Thyroid gland (tissue), 4 donors: Measurements from ENCODE around the gene TTC33.

Experiments
- CTCF ChIP-seq, 6 experiments: fragments of 200-600 bp in 3 of 6; fragments of 450-650 bp in 3 of 6; sonication (generic) in 3 of 6; IDR thresholded peaks; one replicate each; pipeline ENCODE4 v1.5.1; 2016 to 2019; ENCODE audit warnings: antibody characterized with exemption in 6 of 6, mild to moderate bottlenecking in 2 of 6, inconsistent platforms in 1 of 6, moderate library complexity in 1 of 6
- POLR2A ChIP-seq, 2 donors: fragments of 450-650 bp; IDR thresholded peaks; one replicate each; pipeline ENCODE4 v1.6.1; 2017; ENCODE audit warnings: antibody characterized with exemption in 2 of 2, mild to moderate bottlenecking in 2 of 2, moderate library complexity in 1 of 2

- TF ChIP-seq CTCF (IDR thresholded peaks at IDR 0.05) (no peak), POLR2A (IDR thresholded peaks at IDR 0.05) (no peak)
Observed at GRCh38 chr5:40518485-40518917, 237.3 kb downstream of the TTC33 start.
